ENCODE measurements around the gene ACAT2.
A peak's percentile ranks its signal among the peaks of the same experiment; 100 is the strongest.
"Not testable (repeated sequence)": the region's sequence is repeated elsewhere in the genome, so short reads cannot be mapped to it uniquely, and the experiment has no call there.

The ACAT2 gene

GRCh38 chr6:159819932-159820640 lies 58.2 kb downstream of the ACAT2 start:
- peaks cover 15 to 46% of the 10 kb centered on the region in 2 donors for H3K36me3 Mint-ChIP-seq
- H3K27me3 Mint-ChIP-seq = peaks cover 4 to 6% of the 10 kb centered on the region in 2 donors
- peak; percentile 74 to 84 for ATAC-seq (replicated peaks)
- no peak overlapping the region for H3K27ac Mint-ChIP-seq
- peaks cover 0 to 2% of the 10 kb centered on the region in 2 donors for H3K9me3 Mint-ChIP-seq
- peaks cover 17 to 24% of the 10 kb centered on the region in 2 donors for H3K4me1 Mint-ChIP-seq
- DNase-seq = no peak
- H3K4me3 Mint-ChIP-seq = peak overlapping the region; percentile 72 to 74

DNA sequence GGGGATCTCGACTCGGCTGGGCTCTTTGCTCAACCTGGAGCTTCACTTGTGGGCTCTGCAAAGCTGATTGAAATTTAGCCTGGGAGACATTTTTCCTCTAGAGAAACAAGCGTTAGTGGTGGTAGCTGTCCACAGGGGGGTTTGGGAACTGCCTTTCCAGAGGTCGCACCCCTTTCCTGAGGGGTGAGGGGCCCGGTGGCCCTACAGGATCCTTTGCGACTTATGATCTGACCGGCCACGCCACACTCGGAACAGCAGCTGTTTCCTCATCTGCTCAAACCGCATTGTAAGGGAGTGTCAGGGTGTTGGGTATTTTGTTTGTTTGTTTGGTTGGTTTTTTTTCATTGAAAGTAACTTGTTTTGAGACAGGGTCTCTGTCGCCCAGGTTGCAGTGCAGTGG lies 59.3 kb downstream of the ACAT2 start:
- DNase-seq (no peak), ATAC-seq (replicated peaks) (no peak)
- H3K36me3 Mint-ChIP-seq = peaks cover 15 to 42% of the 10 kb centered on the region in 2 donors
- H3K4me1 Mint-ChIP-seq = peaks cover 17 to 24% of the 10 kb centered on the region in 2 donors
- H3K4me3 Mint-ChIP-seq = no peak overlapping the region
- H3K27me3 Mint-ChIP-seq = peaks cover 4 to 6% of the 10 kb centered on the region in 2 donors
- peaks cover 0 to 2% of the 10 kb centered on the region in 2 donors for H3K9me3 Mint-ChIP-seq
- H3K27ac Mint-ChIP-seq = no peak overlapping the region

DNA sequence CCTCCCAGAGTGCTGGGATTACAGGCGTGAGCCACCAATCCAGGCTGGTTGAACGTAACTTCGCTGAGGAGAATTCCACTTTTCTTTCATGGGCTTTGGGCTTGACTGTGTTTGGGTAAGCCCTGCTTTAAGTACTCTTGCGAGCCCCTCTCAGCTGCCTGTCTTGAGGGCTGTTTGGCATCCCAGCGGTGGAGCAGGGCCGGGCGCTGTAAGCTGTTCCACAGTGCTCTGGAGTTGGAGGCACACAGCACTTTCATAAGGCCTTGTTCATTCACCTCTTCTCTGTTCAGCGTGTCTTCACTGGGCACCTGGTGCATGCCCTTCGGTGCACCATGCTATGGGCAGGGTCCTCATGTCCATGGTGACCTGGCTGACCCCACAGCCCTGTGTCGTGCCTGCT lies 59.9 kb downstream of the ACAT2 start:
- Mint-ChIP-seq H3K36me3 (peaks cover 15 to 42% of the 10 kb centered on the region in 2 donors), H3K4me1 (peaks cover 17 to 24% of the 10 kb centered on the region in 2 donors), H3K27me3 (peaks cover 4 to 6% of the 10 kb centered on the region in 2 donors), H3K4me3 (no peak overlapping the region), H3K27ac (no peak overlapping the region), H3K9me3 (peaks cover 0 to 2% of the 10 kb centered on the region in 2 donors)
- DNase-seq (no peak), ATAC-seq (replicated peaks) (no peak)

GRCh38 chr6:159823953-159824352 lies 62.1 kb downstream of the ACAT2 start:
- H3K27me3 Mint-ChIP-seq = peaks cover 4 to 6% of the 10 kb centered on the region in 2 donors

GRCh38 chr6:159824690-159825089 lies 62.8 kb downstream of the ACAT2 start:
- H3K9me3 Mint-ChIP-seq; H3K27me3 Mint-ChIP-seq; H3K4me3 Mint-ChIP-seq; ATAC-seq (replicated peaks); H3K27ac Mint-ChIP-seq; DNase-seq: not testable (repeated sequence)
- Mint-ChIP-seq H3K36me3 (peaks cover 7 to 25% of the 10 kb centered on the region in 2 donors), H3K4me1 (peaks cover 16 to 27% of the 10 kb centered on the region in 2 donors)

More at GRCh38 chr6:159823953-159824352, 62.1 kb downstream of the ACAT2 start:
- Mint-ChIP-seq H3K9me3 (peaks cover 0 to 2% of the 10 kb centered on the region in 2 donors), H3K36me3 (peaks cover 14 to 32% of the 10 kb centered on the region in 2 donors), H3K4me1 (peaks cover 19 to 25% of the 10 kb centered on the region in 2 donors), H3K27ac (no peak overlapping the region), H3K4me3 (no peak overlapping the region)
- ATAC-seq (replicated peaks) = no peak
- DNase-seq = no peak

GRCh38 chr6:159826004-159826403 lies 64.2 kb downstream of the ACAT2 start:
- H3K36me3 Mint-ChIP-seq = peaks cover 4 to 13% of the 10 kb centered on the region in 2 donors
- H3K27ac Mint-ChIP-seq = no peak overlapping the region
- no peak overlapping the region for H3K4me3 Mint-ChIP-seq
- ATAC-seq (replicated peaks) (no peak), DNase-seq (no peak)
- peaks cover 7 to 8% of the 10 kb centered on the region in 2 donors for H3K27me3 Mint-ChIP-seq
- peaks cover 7 to 24% of the 10 kb centered on the region in 2 donors for H3K4me1 Mint-ChIP-seq
- H3K9me3 Mint-ChIP-seq = peaks cover 0 to 2% of the 10 kb centered on the region in 2 donors

DNA sequence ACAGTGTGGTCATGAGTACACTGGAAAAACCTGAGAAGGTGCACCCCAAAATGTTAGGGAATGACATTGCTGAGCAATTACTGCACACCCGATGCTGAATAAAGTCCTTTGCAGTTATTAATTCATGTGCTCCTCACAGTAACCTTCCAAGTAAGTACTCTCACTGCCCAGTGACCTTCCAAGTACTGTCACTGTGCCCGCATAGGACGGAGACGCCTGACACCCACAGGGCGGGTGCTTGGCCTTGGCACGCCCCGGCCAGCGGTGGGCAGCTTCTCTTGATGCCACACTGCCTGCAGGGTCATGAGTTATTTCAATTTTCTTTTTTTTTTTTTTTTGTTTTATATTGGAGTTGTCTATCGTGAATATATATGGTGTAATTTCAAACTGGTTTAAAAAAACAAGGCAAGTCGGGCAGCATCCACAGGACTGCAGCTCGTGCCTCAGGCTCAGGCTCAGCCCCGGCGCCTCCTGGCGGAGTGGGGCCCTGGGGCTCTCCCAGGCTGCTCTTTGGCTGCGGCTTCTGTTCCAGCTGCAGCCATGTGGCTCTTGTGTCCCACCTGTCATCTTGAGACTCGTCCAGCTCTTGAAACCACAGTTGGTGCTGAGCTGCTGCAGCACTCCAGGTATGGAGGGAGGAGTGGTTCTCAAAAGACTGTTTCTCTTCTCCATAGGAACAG lies 65.3 kb downstream of the ACAT2 start:
- ATAC-seq (replicated peaks) = no peak
- DNase-seq = no peak
- peaks cover 4 to 13% of the 10 kb centered on the region in 2 donors for H3K36me3 Mint-ChIP-seq
- peaks cover 5 to 19% of the 10 kb centered on the region in 2 donors for H3K4me1 Mint-ChIP-seq
- H3K27ac Mint-ChIP-seq = no peak overlapping the region
- peaks cover 0 to 2% of the 10 kb centered on the region in 2 donors for H3K9me3 Mint-ChIP-seq
- peaks cover 9 to 14% of the 10 kb centered on the region in 2 donors for H3K27me3 Mint-ChIP-seq
- H3K4me3 Mint-ChIP-seq = no peak overlapping the region

DNA sequence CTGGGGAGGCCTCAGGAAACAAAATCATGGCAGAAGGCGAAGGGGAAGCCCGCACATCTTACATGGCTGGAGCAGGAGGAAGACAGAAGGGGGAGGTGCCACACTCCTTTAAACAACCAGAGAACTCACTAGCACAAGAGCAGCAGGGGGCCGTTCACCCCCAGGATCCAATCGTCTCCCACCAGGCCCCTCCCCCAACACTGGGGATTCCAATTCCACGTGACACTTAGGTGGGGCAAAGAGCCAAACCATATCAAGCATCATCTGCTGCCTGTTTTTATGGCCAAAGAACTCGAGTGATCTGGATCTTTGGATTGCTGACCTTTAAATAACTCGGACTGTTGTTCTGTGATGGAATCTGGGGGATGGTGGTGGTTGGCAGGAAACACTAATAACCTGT lies 66.2 kb downstream of the ACAT2 start:
- no peak for ATAC-seq (replicated peaks)
- peaks cover 4 to 6% of the 10 kb centered on the region in 2 donors for H3K36me3 Mint-ChIP-seq
- peaks cover 9 to 14% of the 10 kb centered on the region in 2 donors for H3K27me3 Mint-ChIP-seq
- no peak overlapping the region for H3K4me3 Mint-ChIP-seq
- peaks cover 5 to 19% of the 10 kb centered on the region in 2 donors for H3K4me1 Mint-ChIP-seq
- H3K27ac Mint-ChIP-seq = no peak overlapping the region
- H3K9me3 Mint-ChIP-seq = peaks cover 0 to 2% of the 10 kb centered on the region in 2 donors
- no peak for DNase-seq
